Measurements from ENCODE around the gene MACIR. TPM values are rescaled to one million over a fixed set of nuclear protein-coding genes. Genes with fewer than 3 reads are reported as not detected.

Gene MACIR
- total and polyA plus RNA-seq, 9 of the 15 experiments (the other 6 are each of a cell fraction or from before 2014, with no cell fraction given) = 1.4 to 11.6 (median 9.4) TPM

DNA sequence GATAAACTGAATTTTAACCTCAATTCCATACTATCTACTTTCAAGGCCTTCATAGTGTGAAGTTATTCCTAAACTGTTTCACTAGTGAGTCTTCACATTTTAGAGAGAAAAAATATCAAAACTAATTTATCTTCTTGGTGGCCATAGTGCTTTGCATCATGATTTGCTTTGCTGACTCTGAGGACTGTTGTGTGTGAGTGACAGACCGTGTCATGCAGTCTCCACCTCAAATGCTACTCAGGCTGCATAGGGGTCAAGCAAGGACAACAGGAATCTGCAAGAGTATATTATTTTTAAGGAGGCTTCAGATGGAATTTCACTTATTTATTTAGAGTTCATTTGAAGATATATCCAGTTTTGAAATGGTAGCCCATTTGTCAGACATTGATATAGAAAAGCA, 34.5 kb downstream of the MACIR start:
- intact Hi-C loops (cut with micrococcal nuclease) (no loop called here), in situ Hi-C loops (cut with MboI) (no loop called here)
- no peaks in the 10 kb centered on the region for H3K36me3 ChIP-seq (ENCODE audit: control insufficient read depth, insufficient read depth, low read length)
- WGBS (ENCODE audit: insufficient coverage, low coverage, missing lambda C conversion rate) = 6% methylated on average over 1 of the region's 1 CpG
- H3K4me1 ChIP-seq (replicated peaks in 1 of 2; ENCODE audit: control insufficient read depth in 2 of 2, insufficient read depth in 2 of 2, low read length in 2 of 2) = no peaks in the 10 kb centered on the region
- H3K9me1 ChIP-seq (ENCODE audit: control insufficient read depth, insufficient read depth, low read length) = no peaks in the 10 kb centered on the region
- no peak overlapping the region for H3K27ac ChIP-seq (ENCODE audit: extremely low read depth, low read depth, low read length)
- ATAC-seq (no peak), DNase-seq (ENCODE audit: extremely low read depth in 1 of 4, low spot score in 3 of 4) (no peak), FAIRE-seq (peak; percentile 49)
- H3K9me3 ChIP-seq (replicated peaks; ENCODE audit: control insufficient read depth, insufficient read depth, low read depth, low read length) = no peaks in the 10 kb centered on the region
- CTCF ChIA-PET (ENCODE audit: low intra/inter-chr PET ratio) = no interaction called here
- H3K4me3 ChIP-seq = no peak overlapping the region
- no peak for TF ChIP-seq MYC (IDR thresholded peaks at IDR 0.05; ENCODE audit: low read depth, low read length)
- no peak for TF ChIP-seq MYC (CRISPR knock-in tag; IDR thresholded peaks at IDR 0.05; ENCODE audit: borderline replicate concordance, low read depth)
- TF ChIP-seq PBX2 (CRISPR knock-in tag; IDR thresholded peaks at IDR 0.05; ENCODE audit: low read depth) = no peak
- peak; percentile 67 for TF ChIP-seq PBX2 (tag; conservative IDR thresholded peaks at IDR 0.05; ENCODE audit: low read depth)
- TF ChIP-seq, protein P1, sequence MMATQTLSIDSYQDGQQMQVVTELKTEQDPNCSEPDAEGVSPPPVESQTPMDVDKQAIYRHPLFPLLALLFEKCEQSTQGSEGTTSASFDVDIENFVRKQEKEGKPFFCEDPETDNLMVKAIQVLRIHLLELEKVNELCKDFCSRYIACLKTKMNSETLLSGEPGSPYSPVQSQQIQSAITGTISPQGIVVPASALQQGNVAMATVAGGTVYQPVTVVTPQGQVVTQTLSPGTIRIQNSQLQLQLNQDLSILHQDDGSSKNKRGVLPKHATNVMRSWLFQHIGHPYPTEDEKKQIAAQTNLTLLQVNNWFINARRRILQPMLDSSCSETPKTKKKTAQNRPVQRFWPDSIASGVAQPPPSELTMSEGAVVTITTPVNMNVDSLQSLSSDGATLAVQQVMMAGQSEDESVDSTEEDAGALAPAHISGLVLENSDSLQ (IDR thresholded peaks at IDR 0.05) = peak; percentile 81
- no peak overlapping the region for H2AFZ ChIP-seq (ENCODE audit: low read depth, low read length)
- H3K9ac ChIP-seq (ENCODE audit: insufficient read depth in 1 of 2, low read depth in 2 of 2, low read length in 2 of 2) = no peak overlapping the region
- H3K27me3 ChIP-seq (ENCODE audit: control insufficient read depth in 2 of 2, insufficient read depth in 2 of 2, low read length in 2 of 2) = no peaks in the 10 kb centered on the region
- BruUV-seq (replicated peaks) = no TSS peak
- no peak overlapping the region for H3K4me2 ChIP-seq (ENCODE audit: insufficient read depth, low read length)
- POLR2A ChIA-PET = no interaction called here
- H3K79me2 ChIP-seq (ENCODE audit: control insufficient read depth, insufficient read depth, low read length) = no peaks in the 10 kb centered on the region
- no peaks in the 10 kb centered on the region for H4K20me1 ChIP-seq (replicated peaks; ENCODE audit: control insufficient read depth, insufficient read depth, low read length)
